HepG2 (cell line): ENCODE data around the gene OLR1. TPM values are rescaled to one million over a fixed set of nuclear protein-coding genes. Genes with fewer than 3 reads are reported as not detected.

ENCODE experiments used
- DNMT1 ChIP-seq: sonication (generic); formaldehyde crosslinking; IDR thresholded peaks from 2 replicates; pipeline ENCODE4 v1.5.1; 2020; ENCODE audit warnings: mild to moderate bottlenecking, missing genetic modification reagents
- HDAC6 ChIP-seq: fragments of 200-600 bp; sonication (generic); IDR thresholded peaks from 2 replicates; pipeline ENCODE4 v1.7.0; 2017; ENCODE audit warnings: mild to moderate bottlenecking, antibody characterized with exemption, low read length, low read depth
- ISL2 ChIP-seq: sonication (generic); formaldehyde crosslinking; IDR thresholded peaks from 2 replicates; pipeline ENCODE4 v1.5.0; 2020; ENCODE audit warnings: missing genetic modification reagents
- KMT2A ChIP-seq: sonication (generic); formaldehyde crosslinking; IDR thresholded peaks from 2 replicates; pipeline ENCODE4 v1.4.0; 2020; ENCODE audit warnings: missing genetic modification reagents
- MTA3 ChIP-seq: sonication (generic); formaldehyde crosslinking; IDR thresholded peaks from 2 replicates; pipeline ENCODE4 v1.4.0; 2020; ENCODE audit warnings: missing genetic modification reagents
- NCOA5 ChIP-seq: sonication (generic); formaldehyde crosslinking; IDR thresholded peaks from 2 replicates; pipeline ENCODE4 v1.4.0; 2020; ENCODE audit warnings: missing genetic modification reagents
- NRL ChIP-seq: sonication (generic); formaldehyde crosslinking; IDR thresholded peaks from 2 replicates; pipeline ENCODE4 v1.5.0; 2020; ENCODE audit warnings: missing genetic modification reagents, mild to moderate bottlenecking, moderate library complexity, borderline replicate concordance
- POGZ ChIP-seq: sonication (generic); formaldehyde crosslinking; IDR thresholded peaks from 2 replicates; pipeline ENCODE4 v1.4.0; 2020; ENCODE audit warnings: mild to moderate bottlenecking, missing genetic modification reagents
- SOX5 ChIP-seq: IDR thresholded peaks from 2 replicates; pipeline ENCODE4 v1.6.1; 2016; ENCODE audit warnings: borderline replicate concordance
- SP4 ChIP-seq: sonication (generic); formaldehyde crosslinking; IDR thresholded peaks from 2 replicates; pipeline ENCODE4 v1.8.1; 2023; ENCODE audit warnings: mild to moderate bottlenecking, missing genetic modification reagents
- SRF ChIP-seq: IDR thresholded peaks from 2 replicates; pipeline ENCODE4 v1.6.1; 2011; ENCODE audit warnings: mild to moderate bottlenecking, low read depth, low read length, moderate library complexity
- TRIM24 ChIP-seq: sonication (generic); formaldehyde crosslinking; IDR thresholded peaks from 2 replicates; pipeline ENCODE4 v1.8.0; 2022; ENCODE audit warnings: mild to moderate bottlenecking, missing genetic modification reagents
- ZBTB8A ChIP-seq: sonication (generic); formaldehyde crosslinking; IDR thresholded peaks from 2 replicates; pipeline ENCODE4 v1.4.0; 2020; ENCODE audit warnings: mild to moderate bottlenecking, low read depth, missing genetic modification reagents, borderline replicate concordance
- ZNF207 ChIP-seq: fragments of 450-650 bp; IDR thresholded peaks from 2 replicates; pipeline ENCODE4 v1.6.1; 2016; ENCODE audit warnings: antibody characterized with exemption, borderline replicate concordance
- ZNF234 ChIP-seq: sonication (generic); formaldehyde crosslinking; conservative IDR thresholded peaks from 2 replicates; pipeline ENCODE4 v1.5.1; 2020; ENCODE audit warnings: mild to moderate bottlenecking, missing genetic modification reagents
- ZNF383 ChIP-seq: sonication (generic); formaldehyde crosslinking; IDR thresholded peaks from 2 replicates; pipeline ENCODE4 v1.4.0; 2020; ENCODE audit warnings: missing genetic modification reagents, mild to moderate bottlenecking, borderline replicate concordance
- ZNF446 ChIP-seq: sonication (generic); formaldehyde crosslinking; IDR thresholded peaks from 2 replicates; pipeline ENCODE4 v1.5.0; 2020; ENCODE audit warnings: mild to moderate bottlenecking, missing genetic modification reagents
- ZNF567 ChIP-seq: sonication (generic); formaldehyde crosslinking; IDR thresholded peaks from 2 replicates; pipeline ENCODE4 v1.8.1; 2023; ENCODE audit warnings: mild to moderate bottlenecking, missing genetic modification reagents, borderline replicate concordance
- ZNF577 ChIP-seq: sonication (generic); formaldehyde crosslinking; IDR thresholded peaks from 2 replicates; pipeline ENCODE4 v1.4.0; 2020; ENCODE audit warnings: mild to moderate bottlenecking, low read depth, missing genetic modification reagents, borderline replicate concordance
- ZNF615 ChIP-seq: sonication (generic); formaldehyde crosslinking; IDR thresholded peaks from 2 replicates; pipeline ENCODE4 v1.5.0; 2020; ENCODE audit warnings: mild to moderate bottlenecking, missing genetic modification reagents, borderline replicate concordance
- ZNF629 ChIP-seq: sonication (generic); formaldehyde crosslinking; conservative IDR thresholded peaks from 2 replicates; pipeline ENCODE4 v1.5.0; 2020; ENCODE audit warnings: missing genetic modification reagents
- ZNF879 ChIP-seq: sonication (generic); formaldehyde crosslinking; IDR thresholded peaks from 2 replicates; pipeline ENCODE4 v1.8.1; 2023; ENCODE audit warnings: missing genetic modification reagents
- polyA plus RNA-seq, 8 experiments: library from polyadenylated mRNA; depleted of rRNA in 3 of 8; stranded (reverse) in 7 of 8; unstranded in 1 of 8; fragments of >200 nt; fragmentation: Illumina TruSeq in 4 of 8; extraction: Trizol in 4 of 8; gene quantifications; 2 replicates each; pipeline versions ENCODE4 v1.2.1 to v1.2.3, GENCODE V29; 2011 to 2016; ENCODE audit warnings: low read depth in 4 of 8, missing spikeins in 1 of 8, mixed read lengths in 1 of 8; ENCODE audit not compliant: insufficient read depth in 1 of 8
- total RNA-seq, 5 experiments: library from RNA; depleted of rRNA; stranded (reverse); fragments of >200 nt; fragmentation: Illumina TruSeq; extraction: Trizol; gene quantifications; 2 replicates each; pipeline ENCODE4 v1.2.3, GENCODE V29; 2016; ENCODE audit warnings: low read depth in 1 of 5
- TF ChIP-seq, protein P1 (sequence below): sonication (generic); formaldehyde crosslinking; IDR thresholded peaks from 2 replicates; pipeline ENCODE4 v1.4.0; 2020; ENCODE audit warnings: missing genetic modification reagents, borderline replicate concordance
- TF ChIP-seq, protein P2 (sequence below): sonication (generic); formaldehyde crosslinking; IDR thresholded peaks from 2 replicates; pipeline ENCODE4 v1.5.0; 2020; ENCODE audit warnings: missing genetic modification reagents
- TF ChIP-seq, protein P3 (sequence below): IDR thresholded peaks from 2 replicates; pipeline ENCODE4 v1.6.1; 2016; ENCODE audit warnings: control low read depth

OLR1 gene
- total and polyA plus RNA-seq, 2 of the 13 experiments (the other 11 are each of a cell fraction or from before 2014, with no cell fraction given): not detected

GRCh38 chr12:10211940-10212738 lies 40.2 kb upstream of the OLR1 start (continued):
- no peak for TF ChIP-seq ZNF615
- no peak for TF ChIP-seq ZNF207
- no peak for TF ChIP-seq ZNF383 (CRISPR knock-in tag)
- TF ChIP-seq SP4 (CRISPR knock-in tag): peak; percentile 49
- TF ChIP-seq ZNF567 (CRISPR knock-in tag): no peak
- peak; percentile 85 for TF ChIP-seq POGZ (CRISPR knock-in tag)
- TF ChIP-seq MTA3 (CRISPR knock-in tag): no peak
- TF ChIP-seq ZNF234 (CRISPR knock-in tag): no peak
- no peak for TF ChIP-seq HDAC6
- TF ChIP-seq, protein P1, sequence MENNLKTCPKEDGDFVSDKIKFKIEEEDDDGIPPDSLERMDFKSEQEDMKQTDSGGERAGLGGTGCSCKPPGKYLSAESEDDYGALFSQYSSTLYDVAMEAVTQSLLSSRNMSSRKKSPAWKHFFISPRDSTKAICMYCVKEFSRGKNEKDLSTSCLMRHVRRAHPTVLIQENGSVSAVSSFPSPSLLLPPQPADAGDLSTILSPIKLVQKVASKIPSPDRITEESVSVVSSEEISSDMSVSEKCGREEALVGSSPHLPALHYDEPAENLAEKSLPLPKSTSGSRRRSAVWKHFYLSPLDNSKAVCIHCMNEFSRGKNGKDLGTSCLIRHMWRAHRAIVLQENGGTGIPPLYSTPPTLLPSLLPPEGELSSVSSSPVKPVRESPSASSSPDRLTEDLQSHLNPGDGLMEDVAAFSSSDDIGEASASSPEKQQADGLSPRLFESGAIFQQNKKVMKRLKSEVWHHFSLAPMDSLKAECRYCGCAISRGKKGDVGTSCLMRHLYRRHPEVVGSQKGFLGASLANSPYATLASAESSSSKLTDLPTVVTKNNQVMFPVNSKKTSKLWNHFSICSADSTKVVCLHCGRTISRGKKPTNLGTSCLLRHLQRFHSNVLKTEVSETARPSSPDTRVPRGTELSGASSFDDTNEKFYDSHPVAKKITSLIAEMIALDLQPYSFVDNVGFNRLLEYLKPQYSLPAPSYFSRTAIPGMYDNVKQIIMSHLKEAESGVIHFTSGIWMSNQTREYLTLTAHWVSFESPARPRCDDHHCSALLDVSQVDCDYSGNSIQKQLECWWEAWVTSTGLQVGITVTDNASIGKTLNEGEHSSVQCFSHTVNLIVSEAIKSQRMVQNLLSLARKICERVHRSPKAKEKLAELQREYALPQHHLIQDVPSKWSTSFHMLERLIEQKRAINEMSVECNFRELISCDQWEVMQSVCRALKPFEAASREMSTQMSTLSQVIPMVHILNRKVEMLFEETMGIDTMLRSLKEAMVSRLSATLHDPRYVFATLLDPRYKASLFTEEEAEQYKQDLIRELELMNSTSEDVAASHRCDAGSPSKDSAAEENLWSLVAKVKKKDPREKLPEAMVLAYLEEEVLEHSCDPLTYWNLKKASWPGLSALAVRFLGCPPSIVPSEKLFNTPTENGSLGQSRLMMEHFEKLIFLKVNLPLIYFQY: no peak
- TF ChIP-seq KMT2A (CRISPR knock-in tag): no peak
- TF ChIP-seq, protein P2, sequence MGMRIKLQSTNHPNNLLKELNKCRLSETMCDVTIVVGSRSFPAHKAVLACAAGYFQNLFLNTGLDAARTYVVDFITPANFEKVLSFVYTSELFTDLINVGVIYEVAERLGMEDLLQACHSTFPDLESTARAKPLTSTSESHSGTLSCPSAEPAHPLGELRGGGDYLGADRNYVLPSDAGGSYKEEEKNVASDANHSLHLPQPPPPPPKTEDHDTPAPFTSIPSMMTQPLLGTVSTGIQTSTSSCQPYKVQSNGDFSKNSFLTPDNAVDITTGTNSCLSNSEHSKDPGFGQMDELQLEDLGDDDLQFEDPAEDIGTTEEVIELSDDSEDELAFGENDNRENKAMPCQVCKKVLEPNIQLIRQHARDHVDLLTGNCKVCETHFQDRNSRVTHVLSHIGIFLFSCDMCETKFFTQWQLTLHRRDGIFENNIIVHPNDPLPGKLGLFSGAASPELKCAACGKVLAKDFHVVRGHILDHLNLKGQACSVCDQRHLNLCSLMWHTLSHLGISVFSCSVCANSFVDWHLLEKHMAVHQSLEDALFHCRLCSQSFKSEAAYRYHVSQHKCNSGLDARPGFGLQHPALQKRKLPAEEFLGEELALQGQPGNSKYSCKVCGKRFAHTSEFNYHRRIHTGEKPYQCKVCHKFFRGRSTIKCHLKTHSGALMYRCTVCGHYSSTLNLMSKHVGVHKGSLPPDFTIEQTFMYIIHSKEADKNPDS: no peak
- TF ChIP-seq ISL2: peak; percentile 41; the same call in 1 of the 2 replicates
- TF ChIP-seq DNMT1 (CRISPR knock-in tag): no peak
- TF ChIP-seq ZNF629 (CRISPR knock-in tag): no peak
- no peak for TF ChIP-seq ZNF879 (CRISPR knock-in tag)
- TF ChIP-seq TRIM24 (CRISPR knock-in tag): no peak
- 0 out of 2 replicates have a peak, but pooled peaks have one; percentile 35 for TF ChIP-seq NRL (CRISPR knock-in tag)
- TF ChIP-seq ZNF577: no peak
- no peak for TF ChIP-seq ZBTB8A (CRISPR knock-in tag)
- TF ChIP-seq, protein P3, sequence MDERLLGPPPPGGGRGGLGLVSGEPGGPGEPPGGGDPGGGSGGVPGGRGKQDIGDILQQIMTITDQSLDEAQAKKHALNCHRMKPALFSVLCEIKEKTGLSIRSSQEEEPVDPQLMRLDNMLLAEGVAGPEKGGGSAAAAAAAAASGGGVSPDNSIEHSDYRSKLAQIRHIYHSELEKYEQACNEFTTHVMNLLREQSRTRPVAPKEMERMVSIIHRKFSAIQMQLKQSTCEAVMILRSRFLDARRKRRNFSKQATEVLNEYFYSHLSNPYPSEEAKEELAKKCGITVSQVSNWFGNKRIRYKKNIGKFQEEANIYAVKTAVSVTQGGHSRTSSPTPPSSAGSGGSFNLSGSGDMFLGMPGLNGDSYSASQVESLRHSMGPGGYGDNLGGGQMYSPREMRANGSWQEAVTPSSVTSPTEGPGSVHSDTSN (CRISPR knock-in tag): no peak
- TF ChIP-seq NCOA5 (CRISPR knock-in tag): no peak
- peak; percentile 55; the same call in 1 of the 2 replicates for TF ChIP-seq SOX5 (CRISPR knock-in tag)
- no peak for TF ChIP-seq ZNF446 (CRISPR knock-in tag)
- TF ChIP-seq SRF: no peak
